ENCODE data around the gene VPS18.

The VPS18 gene

GRCh38 chr15:40871749-40872617 lies 22.3 kb upstream of the VPS18 start:
- TF ChIP-seq CTCF (conservative IDR thresholded peaks at IDR 0.05), result no peak
- no peak overlapping the region for H3K27ac ChIP-seq

- no peak for TF ChIP-seq CTCF (conservative IDR thresholded peaks at IDR 0.05)
- peak overlapping the region; percentile 71 for H3K27ac ChIP-seq
These were observed 21.2 kb upstream of the VPS18 start for GRCh38 chr15:40872791-40873693.

GRCh38 chr15:40873694-40874561 lies 20.3 kb upstream of the VPS18 start, which contains the start of gene RHOV:
TSS of gene RHOV (minus strand) at chr15:40874234. CDS start at chr15:40874139, 95 bp downstream.
- peak within 1 kb of the TSS; percentile 71 for H3K27ac ChIP-seq
- TF ChIP-seq CTCF (conservative IDR thresholded peaks at IDR 0.05), result peak; percentile 75

GRCh38 chr15:40875991-40876730 lies 18.1 kb upstream of the VPS18 start:
- no peak overlapping the region for H3K27ac ChIP-seq
- no peak for TF ChIP-seq CTCF (conservative IDR thresholded peaks at IDR 0.05)

- no peak overlapping the region for H3K27ac ChIP-seq
- no peak for TF ChIP-seq CTCF (conservative IDR thresholded peaks at IDR 0.05)
These were observed 16.6 kb upstream of the VPS18 start for GRCh38 chr15:40877694-40878093.

GRCh38 chr15:40878785-40879184 lies 15.5 kb upstream of the VPS18 start:
- no peak overlapping the region for H3K27ac ChIP-seq
- TF ChIP-seq CTCF (conservative IDR thresholded peaks at IDR 0.05), result no peak

All from VCaP (cell line).